Activated T-helper 9 cell treated with anti-CD3 and anti-CD28 coated beads, Interleukin-2, amount 50 U/mL, for 16 hours (primary cell): Measurements from ENCODE around the gene HDGFL2.

Experiments
- DNase-seq: peaks from one replicate; pipeline ENCODE4 v3.0.0-alpha.2; 2020; ENCODE audit warnings: low read depth

The HDGFL2 gene

GRCh38 chr19:4445963-4446703 lies 26.0 kb upstream of the HDGFL2 start:
- DNase-seq: no peak

- no peak for DNase-seq
Measured at GRCh38 chr19:4446704-4447200, 25.3 kb upstream of the HDGFL2 start.

- no peak for DNase-seq
Measured at GRCh38 chr19:4447327-4448146, 24.6 kb upstream of the HDGFL2 start.

GRCh38 chr19:4448147-4448985 lies 23.7 kb upstream of the HDGFL2 start:
- no peak for DNase-seq

GRCh38 chr19:4449022-4449638 lies 23.0 kb upstream of the HDGFL2 start:
- DNase-seq: no peak

GRCh38 chr19:4449639-4450028 lies 22.5 kb upstream of the HDGFL2 start:
- DNase-seq: no peak

- DNase-seq: no peak
Measured at GRCh38 chr19:4452230-4452990, 19.7 kb upstream of the HDGFL2 start.

GRCh38 chr19:4453232-4454179 lies 18.6 kb upstream of the HDGFL2 start:
- no peak for DNase-seq

GRCh38 chr19:4454747-4455718 lies 17.1 kb upstream of the HDGFL2 start:
- no peak for DNase-seq

- no peak for DNase-seq
Measured at GRCh38 chr19:4455719-4456475, 16.2 kb upstream of the HDGFL2 start.

- no peak for DNase-seq
Measured at GRCh38 chr19:4456476-4456842, 15.6 kb upstream of the HDGFL2 start.

- DNase-seq: peak; percentile 48
Measured at GRCh38 chr19:4456843-4457653, 15.0 kb upstream of the HDGFL2 start.

GRCh38 chr19:4457654-4458395 lies 14.3 kb upstream of the HDGFL2 start, which contains the start of gene UBXN6:
UBXN6 (minus strand) TSS chr19:4457794; CDS start chr19:4457697, 97 bp downstream.
- DNase-seq: peak; percentile 96

GRCh38 chr19:4464815-4465581 lies 7.1 kb upstream of the HDGFL2 start:
- DNase-seq: no peak

- DNase-seq: no peak
Measured at GRCh38 chr19:4467835-4468234, 4.3 kb upstream of the HDGFL2 start.
